Cerebellar cortex (tissue), 1 donor: ENCODE measurements around the gene GPR107.
"Not testable (repeated sequence)": the region's sequence is repeated elsewhere in the genome, so short reads cannot be mapped to it uniquely, and the experiment has no call there.

ENCODE experiments used
- DNase-seq: peaks from one replicate; pipeline ENCODE4 v3.0.0-alpha.2; 2015; ENCODE audit warnings: low spot score

The GPR107 gene

DNA sequence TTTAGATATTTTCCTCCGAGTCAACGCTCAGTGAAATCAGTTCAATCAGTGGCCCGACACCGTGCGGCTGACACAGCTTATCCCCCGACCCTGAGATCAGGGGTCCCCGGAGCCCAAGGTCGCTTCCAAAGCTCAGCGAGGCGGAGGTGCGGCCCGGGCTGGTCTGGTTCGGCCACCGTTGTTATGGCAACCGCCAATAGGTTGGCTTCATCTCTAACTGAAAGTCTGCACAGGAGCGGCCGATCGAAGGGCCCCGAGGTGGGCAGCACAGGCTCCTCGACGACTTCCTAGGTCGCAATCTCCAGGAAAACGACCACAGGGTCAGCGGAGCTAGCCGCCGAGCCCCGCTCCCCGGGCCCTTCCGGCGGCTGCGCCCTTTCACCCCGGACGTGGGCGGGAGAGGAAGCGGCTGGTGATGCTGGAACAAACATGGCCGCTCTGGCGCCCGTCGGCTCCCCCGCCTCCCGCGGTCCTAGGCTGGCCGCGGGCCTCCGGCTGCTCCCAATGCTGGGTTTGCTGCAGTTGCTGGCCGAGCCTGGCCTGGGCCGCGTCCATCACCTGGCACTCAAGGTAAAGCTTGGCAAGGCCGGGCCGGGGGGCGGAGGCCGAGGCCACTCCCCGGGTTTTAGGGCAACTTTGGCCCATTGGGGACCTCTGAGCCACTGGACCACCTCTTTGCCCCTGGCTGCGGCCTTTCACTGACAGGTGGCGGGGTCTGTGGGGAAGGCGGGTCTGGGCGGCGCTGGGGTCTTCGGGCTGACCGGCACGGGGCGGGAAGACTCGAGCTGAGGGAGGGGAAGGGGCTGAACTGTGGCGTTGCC, at the start of gene GPR107:
Gene GPR107 (plus strand): TSS at position 403 of the 821 bp plus-strand sequence. CDS start 27 bp downstream, at position 430.
- peak; percentile 74 for DNase-seq

DNA sequence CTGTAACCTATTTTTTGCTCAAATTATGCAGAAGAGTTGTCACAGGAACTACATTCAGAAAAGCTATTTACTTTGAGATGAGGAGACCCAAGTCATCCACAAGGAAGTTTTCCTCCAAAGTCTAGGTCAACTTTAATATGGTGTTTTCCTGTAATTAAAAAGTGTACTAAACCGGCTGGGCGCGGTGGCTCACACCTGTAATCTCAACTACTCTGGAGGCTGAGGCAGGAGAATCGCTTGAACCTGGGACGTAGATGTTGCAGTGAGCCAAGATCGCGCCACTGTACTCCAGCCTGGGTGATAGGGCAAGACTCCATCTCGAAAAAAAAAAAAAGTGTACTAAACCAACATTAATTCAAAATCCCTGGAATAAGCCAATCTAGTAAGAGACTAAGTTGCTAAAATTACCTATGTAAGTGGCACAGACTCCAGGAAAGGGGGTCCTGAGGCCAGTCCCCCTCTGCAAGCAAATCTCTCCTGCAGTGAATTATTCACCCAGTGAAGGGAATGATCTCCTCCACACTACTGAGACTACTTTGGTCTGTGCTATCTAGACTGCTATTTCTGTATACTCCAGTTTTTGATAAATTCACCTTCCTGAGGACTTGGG, 49.7 kb upstream of the GPR107 start:
- DNase-seq = no peak

DNA sequence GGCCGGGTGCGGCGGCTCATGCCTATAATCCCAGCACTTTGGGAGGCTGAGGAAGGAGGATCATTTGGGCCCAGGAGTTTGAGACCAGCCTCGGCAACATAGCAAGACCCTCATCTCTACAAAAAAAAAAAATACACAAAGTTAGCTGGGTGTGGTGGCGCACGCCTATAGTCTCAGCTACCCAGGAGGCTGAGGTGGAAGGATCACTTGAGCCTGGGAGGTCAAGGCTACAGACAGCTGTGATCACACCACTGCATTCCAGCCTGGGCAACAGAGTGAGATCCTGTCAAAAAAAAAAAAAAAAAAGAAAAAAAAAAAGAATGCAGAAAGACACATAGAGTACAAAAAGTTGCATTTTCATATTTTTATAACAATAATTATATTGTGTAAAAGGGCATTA, 46.8 kb upstream of the GPR107 start:
- DNase-seq = not testable (repeated sequence)

DNA sequence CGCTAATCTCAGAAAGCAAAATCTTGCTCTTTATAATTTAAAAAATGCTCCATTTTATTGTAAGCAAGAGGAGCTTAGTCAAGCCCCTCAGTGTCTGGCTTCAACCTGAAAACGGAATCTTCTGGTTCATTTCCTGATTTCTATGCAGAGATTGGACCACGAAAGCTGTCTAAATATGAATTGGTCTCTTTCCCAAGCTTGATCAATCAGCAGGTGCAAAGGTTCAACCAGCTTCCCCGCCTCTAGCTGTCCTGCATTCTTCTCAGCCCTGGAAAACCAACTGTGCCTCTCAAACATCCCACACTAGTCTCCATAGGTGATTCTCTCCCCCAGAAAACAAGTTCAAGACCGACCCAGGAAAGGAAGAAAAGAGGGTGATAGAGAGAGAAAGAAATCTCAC, 45.2 kb upstream of the GPR107 start:
- DNase-seq = no peak

DNA sequence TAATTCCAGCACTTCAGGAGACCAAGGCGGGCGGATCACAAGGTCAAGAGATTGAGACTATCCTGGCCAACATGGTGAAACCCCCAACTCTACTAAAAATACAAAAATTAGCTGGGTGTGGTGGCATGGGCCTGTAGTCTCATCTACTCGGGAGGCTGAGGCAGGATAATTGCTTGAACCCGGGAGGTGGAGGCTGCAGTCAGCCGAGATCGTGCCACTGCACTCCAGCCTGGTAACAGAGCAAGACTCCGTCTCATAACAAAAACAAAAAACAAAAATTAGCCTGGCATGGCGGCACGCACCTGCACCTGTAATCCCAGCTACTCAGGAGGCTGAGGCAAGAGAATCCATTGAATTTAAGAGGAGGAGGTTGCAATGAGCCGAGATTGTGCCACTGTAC, 44.2 kb upstream of the GPR107 start:
- DNase-seq = not testable (repeated sequence)

GRCh38 chr9:130010151-130010988, 43.3 kb upstream of the GPR107 start:
- DNase-seq = peak; percentile 42

GRCh38 chr9:130013326-130013725, 40.4 kb upstream of the GPR107 start:
- no peak for DNase-seq

DNA sequence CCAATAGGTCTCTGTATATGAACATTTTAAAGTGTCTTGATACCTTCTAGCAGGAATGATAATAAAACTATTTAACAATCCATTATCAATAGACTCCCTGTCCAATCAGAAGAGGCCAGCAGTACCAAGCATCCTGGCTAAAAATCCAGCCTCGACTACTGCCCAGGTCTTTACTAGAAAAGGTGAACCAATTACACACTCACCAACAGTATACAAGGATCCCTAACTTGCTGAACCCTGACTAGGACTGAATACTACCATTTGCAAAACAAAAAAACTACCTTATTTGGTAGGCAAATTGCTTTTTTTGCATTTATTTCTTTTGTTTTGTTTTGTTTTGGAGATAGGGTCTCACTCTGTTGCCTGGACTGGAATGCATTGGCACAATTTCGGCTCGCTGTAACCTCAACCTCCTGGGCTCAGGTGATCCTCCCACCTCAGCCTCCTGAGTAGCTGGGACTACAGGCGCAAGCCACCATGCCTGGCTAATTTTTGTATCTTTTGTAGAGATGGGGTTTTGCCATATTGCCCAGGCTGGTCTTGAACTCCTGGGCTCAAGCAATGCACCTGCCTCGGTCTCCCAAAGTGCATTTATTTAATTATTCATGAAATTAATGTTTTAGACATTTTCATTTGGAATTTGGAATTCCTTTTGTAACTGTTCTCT, 38.2 kb upstream of the GPR107 start:
- DNase-seq = no peak

DNA sequence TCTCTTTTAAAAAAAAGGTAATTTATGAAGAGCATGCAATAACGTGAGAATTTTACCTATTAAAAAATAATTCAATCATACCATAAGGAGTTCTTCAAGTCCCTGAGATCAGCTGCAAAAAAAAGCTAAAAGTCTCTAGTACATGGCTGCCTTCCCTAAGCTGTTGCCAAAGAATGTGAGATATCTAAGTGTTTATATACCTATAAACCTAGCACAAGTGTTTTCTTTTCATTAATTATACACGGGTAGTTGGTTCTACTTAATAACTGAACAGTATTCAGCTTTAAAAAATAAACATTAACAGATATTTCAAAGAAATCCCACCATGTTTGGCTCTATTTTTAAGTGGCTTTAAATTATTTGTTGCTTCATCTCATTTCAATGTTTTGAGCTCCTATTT, 36.6 kb upstream of the GPR107 start:
- DNase-seq = no peak

DNA sequence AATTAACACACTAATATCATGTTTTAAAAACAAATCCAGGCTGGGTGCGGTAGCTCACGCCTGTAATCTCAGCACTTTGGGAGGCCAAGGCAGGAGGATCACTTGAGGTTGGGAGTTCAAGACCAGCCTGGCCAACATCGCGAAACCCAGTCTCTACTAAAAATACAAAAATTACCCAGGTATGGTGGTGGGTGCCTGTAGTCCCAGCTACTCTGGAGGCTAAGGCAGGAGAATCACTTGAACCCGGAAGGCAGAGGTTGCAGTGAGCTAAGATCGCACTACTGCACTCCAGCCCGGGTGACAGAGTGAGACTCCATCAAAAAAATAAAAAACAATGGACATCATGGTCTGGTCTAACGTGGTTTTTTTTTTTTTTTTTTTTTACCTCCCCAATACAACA, 36.2 kb upstream of the GPR107 start:
- DNase-seq = not testable (repeated sequence)

GRCh38 chr9:130018265-130018664, 35.4 kb upstream of the GPR107 start:
- no peak for DNase-seq

GRCh38 chr9:130020618-130021017, 33.1 kb upstream of the GPR107 start:
- peak; percentile 44 for DNase-seq

DNA sequence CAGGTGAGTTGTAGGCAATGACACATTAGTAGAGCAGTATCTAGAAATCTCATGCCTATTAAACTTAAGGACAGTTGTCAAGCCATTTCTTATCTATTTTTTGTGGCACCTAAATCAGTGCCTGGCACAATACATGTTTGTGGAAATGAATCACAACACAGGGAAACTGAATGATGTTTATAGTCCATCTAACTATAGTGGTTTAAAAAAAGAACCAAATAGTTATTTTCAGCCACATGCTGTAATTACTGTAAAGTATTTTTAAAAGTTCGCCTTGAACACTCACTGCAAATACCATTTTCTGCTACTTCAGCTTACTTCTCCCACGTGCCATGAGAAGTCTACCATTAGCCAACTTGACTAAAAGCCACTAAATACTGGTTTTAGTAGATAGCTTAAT, 32.6 kb upstream of the GPR107 start:
- no peak for DNase-seq

GRCh38 chr9:130021842-130022241, 31.9 kb upstream of the GPR107 start:
- DNase-seq = not testable (repeated sequence)

DNA sequence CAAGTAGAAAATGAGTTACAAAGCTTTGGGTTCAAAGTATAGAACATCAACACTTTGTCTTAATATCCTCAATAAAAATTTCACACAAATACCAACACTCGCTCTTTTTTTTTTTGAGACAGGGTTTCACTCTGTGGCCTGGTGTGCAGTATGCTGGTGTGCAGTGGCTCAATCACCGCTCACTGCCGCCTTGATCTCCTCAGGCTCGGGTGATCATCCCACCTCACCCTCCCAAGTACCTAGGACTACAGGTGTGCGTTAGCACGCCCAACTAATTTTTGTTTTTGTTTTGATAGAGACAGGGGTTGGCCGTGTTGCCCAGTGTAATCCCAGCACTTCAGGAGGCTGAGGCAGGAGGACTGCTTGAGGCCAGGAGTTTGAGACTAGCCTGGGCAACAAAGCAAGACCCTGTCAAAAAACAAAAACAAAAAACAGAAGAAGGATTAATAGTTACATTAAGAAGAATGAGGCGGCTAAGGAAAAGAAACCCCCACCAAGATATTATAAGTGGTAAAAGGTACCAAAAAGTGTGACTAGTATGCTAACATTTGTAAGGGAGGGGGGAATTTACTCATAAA, 31.1 kb upstream of the GPR107 start:
- no peak for DNase-seq

DNA sequence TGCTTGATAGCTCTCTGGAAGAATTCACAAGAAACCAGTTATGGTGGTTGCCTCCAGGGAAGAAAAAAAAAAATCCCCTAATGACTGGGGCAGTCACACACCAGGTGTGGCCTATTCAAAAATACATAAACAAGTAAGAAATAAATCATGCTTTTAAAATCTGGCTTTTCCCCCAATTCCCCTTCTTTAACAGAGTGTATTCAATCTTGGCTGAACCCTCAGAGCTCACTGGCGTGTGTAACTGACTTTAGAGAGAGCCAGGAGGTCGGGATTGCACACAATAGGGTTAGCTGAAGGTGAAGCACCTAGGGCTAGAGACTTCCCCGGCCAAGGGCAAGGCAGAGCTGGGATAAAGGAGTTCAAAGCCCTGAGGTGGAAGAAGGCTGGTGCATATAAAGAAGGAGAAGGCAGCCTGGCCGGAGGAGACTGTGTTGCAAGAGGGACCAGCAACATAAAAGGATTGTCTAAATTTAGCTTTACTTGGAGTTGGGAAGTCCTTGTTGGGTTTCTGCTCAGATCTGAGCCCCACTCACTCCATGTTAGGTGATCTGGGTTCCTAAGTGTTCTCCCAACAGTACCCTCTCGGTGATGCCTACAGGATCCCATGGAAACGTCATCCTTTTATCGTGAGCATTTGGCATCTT, 30.4 kb upstream of the GPR107 start:
- DNase-seq = no peak

- no peak for DNase-seq
These were observed 29.6 kb upstream of the GPR107 start for GRCh38 chr9:130023994-130024596.

- DNase-seq = no peak
These were observed 29.1 kb upstream of the GPR107 start for GRCh38 chr9:130024597-130024994.

GRCh38 chr9:130026583-130027340, 26.9 kb upstream of the GPR107 start:
- DNase-seq = no peak
